GM21381 (cell line): ENCODE data around the gene AMIGO2.
"Not testable (repeated sequence)": the region's sequence is repeated elsewhere in the genome, so short reads cannot be mapped to it uniquely, and the experiment has no call there.

Experiments
- ATAC-seq: cut with Tn5 transposase; IDR thresholded peaks from one replicate; pipeline ENCODE4 v1.9.1; 2021; ENCODE audit warnings: mild to moderate bottlenecking, moderate library complexity; ENCODE audit not compliant: unreplicated experiment

Gene AMIGO2

DNA sequence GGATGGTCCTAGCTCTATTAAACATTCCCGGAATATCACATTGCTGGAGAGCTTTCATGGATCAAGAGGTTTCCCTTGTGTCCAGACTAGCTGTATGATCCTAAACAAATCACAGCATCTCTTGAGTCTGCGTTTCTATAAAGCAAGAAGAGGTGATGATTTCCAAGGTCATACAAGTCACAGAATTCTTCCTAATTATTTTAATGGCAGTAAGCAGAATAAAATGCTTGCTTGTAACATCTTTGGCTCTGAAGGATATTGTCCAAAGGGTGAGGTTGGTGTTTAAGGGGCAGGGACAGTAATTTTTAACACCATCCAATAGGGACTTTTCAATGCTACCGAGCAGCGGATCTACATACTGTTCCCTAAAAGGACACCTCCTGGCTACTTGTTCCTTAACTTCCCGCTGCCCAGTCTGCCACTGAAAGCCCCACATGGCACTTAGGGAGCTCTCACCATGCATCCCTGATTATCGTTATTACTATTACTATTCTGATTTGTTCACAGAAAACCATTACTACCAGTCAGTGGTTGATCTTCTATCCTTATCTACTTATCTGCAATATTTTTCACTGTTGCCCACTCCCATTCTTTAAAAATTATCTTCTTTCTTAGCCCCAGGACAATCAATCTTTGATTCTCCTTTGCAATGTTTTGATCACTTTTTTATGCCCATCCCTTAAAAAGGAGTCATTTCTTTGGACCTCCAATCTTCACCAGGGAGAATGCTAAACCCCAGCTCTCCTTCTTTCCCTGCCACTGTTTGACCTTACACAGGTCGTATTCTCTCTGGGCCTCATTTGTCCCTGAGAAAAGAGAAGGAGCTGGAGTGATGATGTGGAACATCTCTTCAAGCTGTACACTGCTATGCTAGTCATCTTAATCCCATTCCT lies 4.3 kb downstream of the AMIGO2 start:
- ATAC-seq = no peak

DNA sequence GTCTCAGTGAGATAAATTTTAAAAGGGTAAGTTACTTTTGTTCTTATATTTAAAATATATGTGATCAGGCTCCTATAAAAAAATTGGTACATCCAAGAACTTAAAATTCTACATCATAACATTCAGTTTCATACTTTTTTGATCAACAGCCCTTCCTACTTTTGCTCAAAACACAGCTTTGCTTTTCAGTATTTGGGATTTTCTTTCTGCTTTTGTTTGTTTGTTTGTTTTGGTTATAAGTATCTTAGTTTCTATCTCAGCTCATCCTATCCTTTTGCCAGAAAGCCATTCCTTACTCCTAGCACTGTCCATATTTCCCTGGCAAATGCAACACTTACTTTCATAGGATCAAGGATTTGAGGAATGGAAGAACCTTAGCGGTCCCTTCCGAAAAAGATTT lies 5.0 kb downstream of the AMIGO2 start:
- ATAC-seq = no peak

DNA sequence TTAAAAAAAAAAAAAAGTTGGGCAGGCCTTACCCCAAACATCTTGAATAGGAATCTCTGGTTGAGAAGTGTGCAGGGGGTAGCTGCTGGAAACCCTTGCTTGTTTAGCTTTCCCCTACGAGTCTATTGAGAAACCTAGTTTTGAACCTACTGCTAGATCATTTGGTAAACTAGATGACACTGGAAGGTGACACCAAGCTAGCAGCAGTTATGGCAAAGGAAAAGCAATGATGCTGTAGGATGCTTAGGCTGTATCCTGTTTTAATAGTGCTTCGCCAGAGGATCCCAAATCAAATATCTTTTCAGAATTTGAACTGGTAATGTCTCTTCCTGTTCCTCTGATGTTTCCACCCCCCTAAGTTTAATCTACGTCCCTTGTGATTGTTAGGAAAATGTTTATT lies 5.8 kb downstream of the AMIGO2 start:
- ATAC-seq = no peak

DNA sequence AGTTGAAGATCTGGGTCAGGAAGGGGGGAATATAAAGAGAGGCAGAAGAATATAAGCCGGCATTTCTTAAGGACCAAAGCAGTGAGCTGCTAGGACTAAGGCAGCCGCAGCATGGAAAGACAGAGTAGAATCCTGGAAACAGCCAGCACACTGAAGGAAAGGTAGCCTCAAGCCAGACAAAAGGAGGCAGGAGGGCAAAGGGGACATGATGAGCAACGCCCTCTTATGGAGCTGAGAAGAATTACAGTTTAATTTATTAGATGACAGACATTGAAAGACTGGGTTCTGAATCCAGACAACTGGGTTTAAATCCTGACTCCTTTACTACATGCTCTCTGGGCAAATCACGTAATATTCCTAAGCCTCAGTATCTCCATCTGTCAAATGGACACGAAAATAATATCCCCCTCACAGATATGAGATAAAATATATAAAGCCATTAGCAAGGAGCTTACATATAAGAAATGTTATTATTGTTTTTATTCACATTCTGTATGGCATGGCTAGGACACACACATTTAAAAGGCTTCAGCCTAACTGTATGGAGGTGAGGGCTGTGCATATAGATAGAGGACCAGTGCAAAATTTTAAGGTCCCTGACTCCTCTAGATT lies 8.4 kb downstream of the AMIGO2 start:
- no peak for ATAC-seq

DNA sequence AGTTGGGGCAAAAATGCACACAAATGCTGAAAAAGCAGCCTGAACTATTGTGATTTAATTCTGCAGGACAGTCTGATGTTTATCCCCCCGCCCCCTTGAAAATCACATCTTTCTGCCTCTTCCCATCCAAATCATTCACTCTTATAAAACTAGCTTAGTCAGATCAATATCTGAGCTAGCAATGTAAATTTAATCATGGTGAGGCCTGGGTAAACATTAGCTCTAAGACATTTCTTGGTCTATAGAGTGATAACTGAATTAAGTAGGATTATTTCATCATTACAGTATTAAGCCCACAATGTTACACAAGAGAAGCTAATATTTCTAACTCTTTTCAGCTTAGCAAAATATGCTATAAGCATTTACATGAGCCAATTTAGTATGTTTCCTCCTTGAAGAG lies 9.4 kb downstream of the AMIGO2 start:
- ATAC-seq = no peak

DNA sequence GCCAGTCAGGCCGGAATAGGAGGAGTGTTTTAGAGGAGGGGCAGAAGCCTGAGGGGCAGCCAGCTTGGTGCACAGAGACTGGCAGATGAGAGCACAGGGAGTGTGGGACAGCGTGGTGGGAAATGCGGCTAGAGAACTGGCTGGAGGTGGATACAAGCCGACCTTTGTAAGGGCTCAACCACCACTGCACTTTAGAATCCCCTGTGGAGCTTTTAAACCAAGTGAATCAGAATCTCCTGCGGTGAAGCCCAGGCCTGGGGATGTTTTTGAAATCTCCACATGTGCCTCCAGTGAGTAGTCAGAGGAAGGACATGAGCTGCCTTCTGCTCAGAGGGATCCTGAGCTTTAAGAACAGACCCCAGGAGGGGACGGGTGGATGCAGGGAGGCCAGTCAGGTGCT lies 11.2 kb downstream of the AMIGO2 start:
- ATAC-seq = no peak

DNA sequence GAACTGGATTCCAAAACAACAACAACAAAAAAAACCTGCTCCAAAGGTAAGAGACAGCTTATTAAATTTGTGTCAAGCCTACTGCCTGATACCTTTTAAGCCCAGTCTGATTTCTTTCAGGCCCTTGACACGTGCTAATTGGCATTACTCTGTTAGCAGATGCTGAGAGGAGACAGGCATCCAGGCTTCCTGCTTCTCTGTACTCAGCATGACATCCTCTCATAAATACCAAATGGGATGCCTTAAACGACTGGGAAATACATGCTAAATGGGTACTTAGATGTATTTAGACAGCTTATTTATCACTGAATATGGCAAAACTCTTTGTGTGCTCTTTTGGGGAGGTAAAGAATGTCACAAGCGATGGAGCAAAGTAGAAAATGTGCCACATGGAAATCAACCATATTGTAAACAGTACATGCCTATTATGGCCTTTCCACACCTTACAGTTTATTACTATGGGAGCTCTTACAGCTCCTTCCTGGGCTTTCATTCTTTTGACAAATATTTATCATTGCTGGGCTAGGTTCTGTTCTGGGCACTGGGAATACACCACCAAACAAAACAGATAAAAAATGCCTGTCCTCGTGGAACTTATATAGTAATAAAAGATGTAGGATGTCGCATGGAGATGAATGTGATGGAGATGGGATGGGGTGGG lies 11.9 kb downstream of the AMIGO2 start:
- no peak for ATAC-seq

DNA sequence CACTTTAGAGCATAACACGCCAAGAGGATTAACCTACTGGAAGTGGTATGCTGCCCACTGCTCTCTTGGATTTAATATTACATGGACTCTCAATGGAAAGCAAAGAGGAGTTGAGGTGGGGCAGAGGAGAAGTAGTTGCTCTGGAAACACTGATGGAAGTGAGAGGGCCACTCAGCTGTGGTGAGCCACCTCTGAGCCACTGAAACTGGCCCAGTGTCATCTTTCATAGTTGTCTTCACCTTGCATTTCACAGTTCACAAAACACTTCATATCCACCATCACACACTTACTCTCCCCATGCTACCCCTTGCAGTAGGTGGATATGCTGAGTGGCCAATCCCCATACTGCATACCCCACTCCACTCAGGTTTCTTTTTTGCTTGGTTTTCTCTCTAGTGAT lies 12.6 kb downstream of the AMIGO2 start:
- no peak for ATAC-seq

DNA sequence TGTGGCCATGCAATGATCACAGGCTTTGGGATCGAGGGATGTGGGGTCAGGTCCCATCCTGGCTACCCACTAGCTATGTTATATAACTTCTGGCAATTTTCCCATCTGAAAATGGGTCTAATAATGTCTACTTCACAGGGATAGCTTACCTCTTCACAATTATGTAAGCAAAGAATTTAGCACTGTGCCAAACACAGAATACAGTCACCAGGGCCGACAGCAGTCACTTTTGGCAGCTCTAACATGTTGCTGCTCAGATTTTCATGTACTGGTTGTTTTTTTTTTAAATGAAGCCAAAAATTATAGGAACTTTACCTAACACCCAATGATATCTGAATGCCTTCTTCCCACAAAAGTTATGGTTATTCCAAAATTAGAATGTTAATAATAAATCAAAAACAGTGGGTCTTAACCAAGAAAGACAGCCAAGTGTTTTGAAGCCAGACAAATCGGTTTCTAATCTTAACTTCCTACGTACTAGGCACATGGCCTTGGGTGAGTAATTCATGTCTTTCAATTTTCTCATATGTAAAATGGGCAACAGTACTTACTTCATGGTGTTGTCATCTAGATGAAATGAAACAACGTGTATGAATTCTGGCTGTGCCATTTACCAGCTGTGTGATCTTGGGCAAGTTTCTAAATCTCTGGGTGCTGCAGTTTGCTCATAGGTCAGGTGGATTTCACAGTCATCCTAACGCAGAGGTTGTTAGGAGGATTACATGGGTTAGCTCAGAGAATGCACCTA lies 13.3 kb downstream of the AMIGO2 start:
- no peak for ATAC-seq

DNA sequence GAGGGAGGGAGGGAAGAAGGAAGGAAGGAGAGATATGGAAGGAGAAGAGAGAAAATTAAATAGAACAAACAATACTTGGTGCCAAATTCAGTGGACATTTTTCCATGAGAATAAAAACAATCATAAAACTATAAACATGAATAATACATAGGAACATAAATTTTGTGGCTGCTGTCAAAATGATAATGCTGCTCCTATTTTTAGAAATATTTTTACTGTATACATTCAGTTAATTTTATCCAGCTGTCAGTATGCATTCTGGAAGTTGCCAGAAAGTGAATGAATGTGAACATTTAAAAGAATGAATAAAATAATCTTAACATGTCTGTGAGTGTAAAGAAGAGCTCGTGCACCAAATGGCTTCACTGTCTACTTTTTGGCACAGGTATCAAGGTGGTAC lies 14.2 kb downstream of the AMIGO2 start:
- ATAC-seq = no peak

DNA sequence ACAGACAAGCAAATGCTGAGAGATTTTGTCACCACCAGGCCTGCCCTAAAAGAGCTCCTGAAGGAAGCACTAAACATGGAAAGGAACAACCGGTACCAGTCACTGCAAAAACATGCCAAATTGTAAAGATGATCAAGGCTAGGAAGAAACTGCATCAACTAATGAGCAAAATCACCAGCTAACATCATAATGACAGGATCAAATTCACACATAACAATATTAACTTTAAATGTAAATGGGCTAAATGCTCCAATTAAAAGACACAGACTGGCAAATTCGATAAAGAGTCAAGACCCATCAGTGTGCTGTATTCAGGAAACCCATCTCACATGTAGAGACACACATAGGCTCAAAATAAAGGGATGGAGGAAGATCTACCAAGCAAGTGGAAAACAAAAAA lies 21.1 kb downstream of the AMIGO2 start:
- ATAC-seq = not testable (repeated sequence)

DNA sequence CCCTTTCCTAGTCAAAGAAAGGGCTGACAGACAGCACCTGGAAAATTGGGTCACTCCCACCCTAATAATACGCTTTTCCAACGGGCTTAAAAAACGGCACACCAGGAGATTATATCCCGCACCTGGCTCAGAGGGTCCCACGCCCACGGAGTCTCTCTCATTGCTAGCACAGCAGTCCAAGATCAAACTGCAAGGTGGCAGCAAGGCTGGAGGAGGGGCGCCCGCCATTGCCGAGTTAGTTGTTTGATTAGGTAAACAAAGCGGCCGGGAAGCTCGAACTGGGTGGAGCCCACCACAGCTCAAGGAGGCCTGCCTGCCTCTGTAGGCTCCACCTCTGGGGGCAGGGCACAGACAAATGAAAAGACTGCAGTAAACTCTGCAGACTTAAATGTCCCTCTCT lies 22.8 kb downstream of the AMIGO2 start:
- ATAC-seq = not testable (repeated sequence)

DNA sequence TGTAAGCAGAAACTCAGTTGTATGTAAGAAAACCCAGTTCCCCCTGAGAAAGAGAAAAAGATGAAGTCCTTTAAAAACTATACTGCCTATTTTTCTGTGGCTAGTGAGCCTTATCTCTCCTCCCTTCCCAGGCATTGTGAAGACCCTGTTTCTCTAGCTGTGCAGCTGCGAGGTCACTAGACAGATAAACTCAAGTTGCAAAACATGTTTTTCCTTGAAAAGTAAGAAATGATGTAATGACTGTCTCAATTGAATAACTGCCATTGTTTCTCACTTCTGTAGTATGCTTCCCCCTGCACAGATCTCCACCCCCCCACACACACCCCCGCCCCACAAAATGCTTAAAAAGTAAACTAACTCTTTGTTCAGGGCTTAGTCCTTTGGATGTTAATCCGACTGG lies 23.9 kb downstream of the AMIGO2 start:
- ATAC-seq = not testable (repeated sequence)

DNA sequence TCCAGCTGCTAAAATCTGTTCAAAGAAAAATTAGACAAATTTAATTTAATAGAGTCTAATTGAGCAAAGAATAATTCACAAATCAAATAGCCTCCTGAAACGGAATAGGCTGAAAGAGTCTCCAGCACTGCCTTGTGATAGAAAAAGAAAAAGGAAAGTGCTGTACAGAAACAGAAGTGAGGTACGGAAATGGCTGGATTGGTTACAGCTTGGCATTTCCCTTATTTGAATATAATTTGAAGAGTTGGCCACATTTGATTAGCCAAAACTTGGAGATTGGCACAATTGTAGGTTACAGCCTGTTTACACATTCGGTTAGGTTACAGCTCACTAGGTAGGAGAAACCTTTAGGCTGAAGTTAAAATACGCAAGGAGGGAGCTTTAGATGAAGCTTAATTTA lies 25.1 kb downstream of the AMIGO2 start:
- ATAC-seq = no peak

DNA sequence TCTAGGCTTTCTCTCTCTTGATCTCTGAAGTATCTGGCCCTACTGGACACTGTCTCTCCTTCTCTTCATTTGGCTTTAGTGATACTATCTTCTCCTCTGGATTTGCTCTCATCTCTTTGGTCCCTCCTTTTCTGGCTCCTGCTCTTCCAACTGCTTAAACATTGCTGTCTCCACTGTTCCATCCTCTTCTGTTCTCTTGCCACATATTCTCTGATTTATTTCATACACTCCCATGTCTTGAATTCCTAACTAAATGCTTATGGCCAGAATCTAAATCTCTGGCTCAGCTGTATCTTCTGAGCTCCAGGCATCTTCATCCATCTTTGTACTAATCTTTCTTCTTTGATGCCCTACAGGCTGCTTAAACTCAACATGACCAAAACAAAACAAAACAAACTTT lies 25.8 kb downstream of the AMIGO2 start:
- no peak for ATAC-seq

DNA sequence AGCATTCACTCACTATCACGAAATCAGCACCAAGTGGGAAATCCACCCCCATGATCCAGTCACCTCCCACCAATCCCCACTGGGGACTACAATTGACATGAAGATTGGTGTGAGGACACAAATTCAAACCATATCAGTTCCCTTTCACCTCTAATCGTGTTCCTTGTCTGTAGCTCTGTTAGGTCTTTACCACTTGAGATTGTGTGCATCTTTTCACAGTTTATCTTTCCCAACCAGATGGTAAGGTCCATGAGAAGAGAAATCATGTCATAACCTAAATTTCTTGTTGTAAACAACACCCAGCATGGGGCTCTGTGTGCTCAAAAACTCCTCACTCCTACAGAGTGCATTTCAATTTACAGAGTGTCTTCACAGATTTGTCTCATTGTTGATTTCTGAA lies 27.5 kb downstream of the AMIGO2 start:
- no peak for ATAC-seq

DNA sequence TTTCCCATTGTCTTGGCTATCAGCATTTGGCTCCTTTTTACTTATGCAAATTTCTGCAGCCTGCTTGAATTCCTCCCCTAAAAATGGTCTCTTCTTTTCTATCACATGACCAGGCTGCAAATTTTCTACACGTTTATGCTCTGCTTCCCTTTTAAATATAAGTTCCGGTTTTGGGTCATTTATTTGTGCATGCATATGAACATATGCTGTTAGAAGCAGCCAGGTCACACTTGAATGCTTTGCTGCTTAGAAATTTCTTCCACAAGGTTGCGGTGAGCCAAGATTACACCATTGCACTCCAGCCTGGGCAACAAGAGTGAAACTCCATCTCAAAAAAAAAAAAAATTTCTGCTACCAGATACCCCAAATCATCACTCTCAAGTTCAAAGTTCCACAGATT lies 28.5 kb downstream of the AMIGO2 start:
- not testable (repeated sequence) for ATAC-seq

DNA sequence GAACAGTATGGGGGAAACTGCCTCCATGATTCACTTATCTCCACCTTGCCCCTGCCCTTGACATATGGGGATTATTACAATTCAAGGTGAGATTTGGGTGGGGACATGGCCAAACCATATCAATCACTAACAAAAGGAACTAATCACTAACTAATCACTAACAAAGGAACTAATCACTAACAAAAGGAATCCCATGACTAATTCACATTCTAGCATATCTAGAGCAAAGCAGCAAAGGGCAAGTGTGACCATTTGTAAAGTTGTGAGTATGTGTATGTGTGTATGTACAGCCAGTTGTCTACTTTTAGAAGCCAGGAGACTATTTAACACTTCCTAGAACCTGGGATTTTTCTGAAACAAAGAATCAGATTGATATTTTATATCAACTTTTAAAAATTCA lies 31.2 kb downstream of the AMIGO2 start:
- no peak for ATAC-seq

DNA sequence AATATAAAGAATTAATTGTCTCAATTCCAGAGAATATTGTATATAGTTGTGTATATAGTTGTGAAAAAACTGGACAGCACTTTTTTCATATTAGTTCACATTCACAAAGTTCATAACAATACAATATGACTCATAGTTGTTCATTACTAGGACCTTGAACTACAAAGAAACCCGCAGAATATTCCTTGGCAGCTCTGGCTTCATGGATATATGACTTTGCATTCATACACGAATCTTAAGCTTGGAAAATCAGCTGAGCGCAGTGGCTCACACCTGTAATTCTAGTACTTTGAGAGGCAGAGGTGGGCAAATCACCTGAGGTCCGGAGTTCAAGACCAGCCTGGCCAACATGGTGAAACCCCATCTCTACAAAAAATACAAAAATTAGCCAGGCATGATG lies 38.4 kb downstream of the AMIGO2 start:
- no peak for ATAC-seq

DNA sequence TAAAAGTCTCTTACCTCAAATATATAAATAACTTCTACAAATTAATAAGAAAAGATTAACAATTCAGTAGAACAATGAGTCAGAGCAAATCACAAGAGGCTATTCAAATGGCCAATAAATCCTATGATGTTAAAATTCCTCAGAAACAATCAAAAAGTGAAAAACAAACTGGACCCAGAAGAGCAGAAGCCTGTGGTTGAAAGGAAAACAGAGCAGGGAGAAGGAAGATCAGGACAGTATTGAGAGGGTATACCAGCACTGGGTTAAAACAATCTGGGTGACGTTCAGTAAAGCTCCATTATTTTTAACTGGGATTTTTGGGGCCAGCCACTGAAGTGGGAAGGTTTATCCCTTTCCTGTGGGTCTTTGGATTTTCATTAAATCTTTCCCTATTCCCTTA lies 40.0 kb downstream of the AMIGO2 start:
- ATAC-seq = no peak

DNA sequence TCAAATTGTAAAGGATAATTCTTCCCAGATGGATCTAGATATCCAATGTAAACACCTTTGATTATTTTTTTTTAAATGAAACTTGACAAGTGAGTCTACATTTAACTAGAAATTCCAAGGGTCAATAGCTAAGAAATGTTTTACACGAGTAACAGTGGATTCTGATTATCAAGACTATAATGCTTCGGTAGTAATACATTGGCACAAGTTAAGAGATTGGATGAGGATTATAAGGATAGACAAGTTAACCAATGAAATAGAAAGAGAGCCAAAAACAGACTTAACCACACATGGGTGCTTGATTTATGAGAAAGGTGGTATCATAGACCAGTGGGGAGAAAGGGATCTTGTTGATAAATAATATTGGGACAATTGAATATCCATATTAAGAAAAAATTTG lies 40.7 kb downstream of the AMIGO2 start:
- ATAC-seq = no peak
